NCI-H524 treated with DMSO at 0.1 percent for 48 hours (cell line): ENCODE data around the gene RBBP8NL.
A peak's percentile ranks its signal among the peaks of the same experiment; 100 is the strongest.
"Not testable (repeated sequence)": the region's sequence is repeated elsewhere in the genome, so short reads cannot be mapped to it uniquely, and the experiment has no call there.

Source experiments
- DNase-seq: peaks from one replicate; lab custom pipeline; 2025; lab: John Stamatoyannopoulos, UW

Gene RBBP8NL

GRCh38 chr20:62445553-62446340 is 18.4 kb upstream of the RBBP8NL start:
- DNase-seq = no peak

- DNase-seq = no peak
Measured at GRCh38 chr20:62444286-62444685, 16.9 kb upstream of the RBBP8NL start.

- no peak for DNase-seq
Measured at GRCh38 chr20:62441987-62442539, 14.7 kb upstream of the RBBP8NL start.

- DNase-seq = no peak
Measured at GRCh38 chr20:62439218-62439617, 11.9 kb upstream of the RBBP8NL start.

- DNase-seq = peak; percentile 54
Measured at GRCh38 chr20:62437927-62438326, 10.6 kb upstream of the RBBP8NL start.

- DNase-seq = no peak
Measured at GRCh38 chr20:62437496-62437895, 10.2 kb upstream of the RBBP8NL start.

GRCh38 chr20:62436692-62437091 is 9.4 kb upstream of the RBBP8NL start:
- no peak for DNase-seq

- DNase-seq = no peak
Measured at GRCh38 chr20:62433658-62434497, 6.5 kb upstream of the RBBP8NL start.

GRCh38 chr20:62430866-62431447 is 3.6 kb upstream of the RBBP8NL start:
- DNase-seq = no peak

GRCh38 chr20:62430311-62430853 is 3.0 kb upstream of the RBBP8NL start:
- no peak for DNase-seq

GRCh38 chr20:62429455-62430310 is 2.3 kb upstream of the RBBP8NL start:
- DNase-seq = no peak

GRCh38 chr20:62428396-62429295 is 1.3 kb upstream of the RBBP8NL start:
- DNase-seq = no peak

- DNase-seq = no peak
Measured at GRCh38 chr20:62428002-62428372, 648 bp upstream of the RBBP8NL start.

- no peak for DNase-seq
Measured at GRCh38 chr20:62426699-62427131, 624 bp downstream of the RBBP8NL start.

GRCh38 chr20:62426059-62426348 is 1.3 kb downstream of the RBBP8NL start:
- not testable (repeated sequence) for DNase-seq

- no peak for DNase-seq
Measured at GRCh38 chr20:62425281-62426058, 1.9 kb downstream of the RBBP8NL start.

GRCh38 chr20:62424249-62425107 is 2.9 kb downstream of the RBBP8NL start:
- DNase-seq = no peak

- DNase-seq = no peak
Measured at GRCh38 chr20:62423326-62423706, 4.0 kb downstream of the RBBP8NL start.
